ENCODE measurements around the gene ETV5. TPM values are rescaled to one million over a fixed set of nuclear protein-coding genes. Genes with fewer than 3 reads are reported as not detected.

ETV5 gene
- total and polyA plus RNA-seq, 4 donors: 3.3 to 14.9 (median 5.5) TPM

GRCh38 chr3:186093271-186093900 is 15.5 kb downstream of the ETV5 start:
- peaks cover 3 to 23% (median 14%) of the 10 kb centered on the region in 4 donors for H3K4me1 ChIP-seq (ENCODE audit: control insufficient read depth in 4 of 4, insufficient read depth in 4 of 4, low read length in 3 of 4)
- H3K9me3 ChIP-seq (ENCODE audit: control insufficient read depth in 4 of 4, low read length in 3 of 4): no peaks in the 10 kb centered on the region
- H3K27ac ChIP-seq (ENCODE audit: low read depth in 1 of 2, low read length in 2 of 2): no peak overlapping the region

GRCh38 chr3:186092360-186093070 is 16.4 kb downstream of the ETV5 start:
- Histone ChIP-seq H3K9me3 (ENCODE audit: control insufficient read depth in 4 of 4, low read length in 3 of 4) (no peaks in the 10 kb centered on the region), H3K27me3 (ENCODE audit: control insufficient read depth in 4 of 4, insufficient read depth in 4 of 4, low read length in 3 of 4) (no peaks in the 10 kb centered on the region), H3K9ac (ENCODE audit: low read depth in 1 of 2, low read length in 2 of 2) (no peak overlapping the region), H3K4me1 (ENCODE audit: control insufficient read depth in 4 of 4, insufficient read depth in 4 of 4, low read length in 3 of 4) (peaks cover 3 to 14% (median 7%) of the 10 kb centered on the region in 4 donors), H3K4me3 (ENCODE audit: low read depth in 1 of 3, low read length in 3 of 3) (no peak overlapping the region), H3K36me3 (ENCODE audit: control insufficient read depth in 4 of 4, insufficient read depth in 3 of 4, low read depth in 1 of 4, low read length in 3 of 4) (no peaks in the 10 kb centered on the region), H3K27ac (ENCODE audit: low read depth in 1 of 2, low read length in 2 of 2) (no peak overlapping the region)
- 89% methylated on average over 10 of the region's 10 CpGs for WGBS
- DNase-seq (ENCODE audit: low spot score): no peak
- TF ChIP-seq FOXA2 (IDR thresholded peaks at IDR 0.05) (no peak), NR2F2 (IDR thresholded peaks at IDR 0.05) (no peak), CTCF (IDR thresholded peaks at IDR 0.05; ENCODE audit: low read depth, low read length, missing input control) (no peak), HNF4G (IDR thresholded peaks at IDR 0.05) (no peak), RAD21 (IDR thresholded peaks at IDR 0.05) (no peak), SP1 (IDR thresholded peaks at IDR 0.05) (no peak), MAX (IDR thresholded peaks at IDR 0.05) (no peak), TAF1 (conservative IDR thresholded peaks at IDR 0.05) (no peak), HNF4A (conservative IDR thresholded peaks at IDR 0.05) (no peak), ZBTB33 (IDR thresholded peaks at IDR 0.05) (no peak), EGR1 (IDR thresholded peaks at IDR 0.05; ENCODE audit: low read depth in 2 of 2) (no peak), FOXA1 (IDR thresholded peaks at IDR 0.05) (no peak), GABPA (IDR thresholded peaks at IDR 0.05 in 1 of 2, conservative IDR thresholded peaks at IDR 0.05 in 1 of 2) (no peak), RXRA (IDR thresholded peaks at IDR 0.05) (no peak), ATF3 (IDR thresholded peaks at IDR 0.05) (no peak), YY1 (IDR thresholded peaks at IDR 0.05) (no peak)

More at GRCh38 chr3:186093271-186093900, 15.5 kb downstream of the ETV5 start:
- H3K4me3 ChIP-seq (ENCODE audit: low read depth in 1 of 3, low read length in 3 of 3): no peak overlapping the region
- TF ChIP-seq HNF4A (conservative IDR thresholded peaks at IDR 0.05): peak in 1 of 2 donors; percentile 7
- no peak for TF ChIP-seq MAX (IDR thresholded peaks at IDR 0.05)
- peak; percentile 25 for TF ChIP-seq YY1 (IDR thresholded peaks at IDR 0.05)
- no peak for TF ChIP-seq REST (IDR thresholded peaks at IDR 0.05)
- no peak for TF ChIP-seq JUND (IDR thresholded peaks at IDR 0.05)
- WGBS: 63% methylated on average over 4 of the region's 4 CpGs
- DNase-seq (ENCODE audit: low spot score): no peak
- no peak overlapping the region for H3K9ac ChIP-seq (ENCODE audit: low read depth in 1 of 2, low read length in 2 of 2)
- no peaks in the 10 kb centered on the region for H3K36me3 ChIP-seq (ENCODE audit: control insufficient read depth in 4 of 4, insufficient read depth in 3 of 4, low read depth in 1 of 4, low read length in 3 of 4)
- no peaks in the 10 kb centered on the region for H3K27me3 ChIP-seq (ENCODE audit: control insufficient read depth in 4 of 4, insufficient read depth in 4 of 4, low read length in 3 of 4)
